Skin epidermis (tissue), 12 donors: ENCODE data around the gene JADE1.

Source experiments
- H3K27ac ChIP-seq, 21 experiments: fragments of 200-600 bp; sonication (generic) in 11 of 21; one replicate each; pipeline ENCODE4 v1.5.0; 2020; ENCODE audit warnings: mild to moderate bottlenecking in 3 of 21, inconsistent platforms in 2 of 21, moderate library complexity in 2 of 21
- H3K4me3 ChIP-seq, 7 experiments: fragments of 200-600 bp; sonication (generic) in 2 of 7; one replicate each; pipeline ENCODE4 v1.5.0; 2020; ENCODE audit warnings: inconsistent platforms in 2 of 7, mild to moderate bottlenecking in 2 of 7, moderate library complexity in 1 of 7

Gene JADE1

DNA sequence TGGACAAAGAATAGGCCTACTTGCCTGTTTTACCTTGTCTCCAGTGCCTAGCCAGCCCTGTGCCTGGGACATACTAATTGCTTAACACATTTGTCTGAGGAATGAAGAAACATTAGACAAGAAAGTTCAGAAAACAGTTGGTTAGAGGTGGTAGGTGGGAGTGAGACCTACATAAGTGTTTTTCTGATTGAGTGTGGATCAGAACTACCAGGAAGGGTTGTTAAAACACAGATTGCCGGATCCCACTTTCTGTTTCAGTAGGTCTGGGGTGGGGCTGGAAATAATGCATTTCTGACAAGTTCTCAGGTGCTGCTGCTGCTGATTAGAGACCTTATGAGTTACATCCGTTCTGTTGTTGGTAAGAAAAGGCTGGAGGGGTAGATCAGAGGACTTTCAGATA is 5.7 kb upstream of the JADE1 start:
- no peak overlapping the region for H3K4me3 ChIP-seq
- peak overlapping the region in 5 of 21 experiments; percentile 14 to 63 (median 51) for H3K27ac ChIP-seq

DNA sequence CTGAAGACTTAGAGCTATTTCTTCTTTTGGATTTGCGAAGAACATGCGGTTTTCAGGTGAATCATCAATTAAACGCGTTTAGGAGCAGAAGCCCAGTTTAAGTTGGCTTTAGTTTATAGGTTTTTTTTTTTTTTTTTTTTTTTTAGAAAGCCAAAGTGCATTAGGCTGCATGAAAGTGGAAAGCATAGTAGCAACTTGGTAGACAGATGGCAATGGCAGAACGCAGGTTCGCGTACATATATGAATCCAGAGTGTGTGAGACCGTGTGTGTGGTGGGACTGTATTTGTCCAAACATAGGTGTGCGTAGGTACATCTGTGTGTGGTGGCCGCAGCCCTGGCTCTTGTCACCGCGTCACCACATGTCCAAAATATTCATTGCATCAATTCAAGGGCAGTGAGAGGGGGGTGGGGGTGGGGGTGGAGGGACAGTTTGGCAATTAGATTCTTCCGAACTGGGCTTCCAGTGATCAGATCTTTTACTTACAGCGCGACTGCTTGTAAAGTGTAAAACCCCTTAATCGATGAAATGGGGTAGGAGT is 901 bp downstream of the JADE1 start:
- Histone ChIP-seq H3K4me3 (peak overlapping the region; percentile 63 to 86 (median 83)), H3K27ac (peak overlapping the region; percentile 59 to 92 (median 85))

DNA sequence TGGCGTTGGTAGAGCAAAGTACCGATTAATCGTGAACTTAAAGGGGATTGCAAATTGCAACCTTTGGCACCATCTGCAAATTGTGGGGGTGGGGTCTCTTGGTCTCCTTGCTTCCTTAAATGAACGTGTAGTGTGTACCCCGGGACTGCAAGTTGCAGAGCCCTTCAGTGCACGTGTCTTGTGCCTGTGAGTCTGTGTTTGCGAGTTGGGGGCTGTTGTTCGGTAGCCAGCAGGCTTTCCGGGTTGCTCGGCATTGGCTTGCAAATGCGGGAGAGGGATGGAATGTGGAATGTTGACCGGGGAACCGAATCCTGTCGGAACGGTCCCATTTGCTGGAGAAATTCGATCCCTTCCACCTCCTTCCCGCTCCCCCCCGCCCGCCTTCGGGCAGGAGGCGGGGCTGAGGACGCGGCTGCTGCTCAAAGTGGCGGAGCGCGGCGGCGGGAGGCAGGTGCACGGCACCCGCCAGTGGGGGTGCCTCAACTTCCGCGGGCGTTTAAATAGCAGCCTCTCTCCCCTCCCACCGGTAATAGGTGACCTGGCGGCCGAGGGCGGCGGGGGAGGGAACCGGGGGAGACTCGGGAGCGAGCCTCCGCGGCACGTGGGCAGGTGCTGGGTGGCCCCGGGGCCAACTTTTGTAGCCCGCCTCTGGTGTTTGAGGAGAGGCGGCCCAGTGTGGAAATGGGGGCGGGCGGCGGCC is 1.5 kb downstream of the JADE1 start:
- peak overlapping the region; percentile 5 to 92 (median 85) for H3K27ac ChIP-seq
- peak overlapping the region; percentile 63 to 86 (median 83) for H3K4me3 ChIP-seq

DNA sequence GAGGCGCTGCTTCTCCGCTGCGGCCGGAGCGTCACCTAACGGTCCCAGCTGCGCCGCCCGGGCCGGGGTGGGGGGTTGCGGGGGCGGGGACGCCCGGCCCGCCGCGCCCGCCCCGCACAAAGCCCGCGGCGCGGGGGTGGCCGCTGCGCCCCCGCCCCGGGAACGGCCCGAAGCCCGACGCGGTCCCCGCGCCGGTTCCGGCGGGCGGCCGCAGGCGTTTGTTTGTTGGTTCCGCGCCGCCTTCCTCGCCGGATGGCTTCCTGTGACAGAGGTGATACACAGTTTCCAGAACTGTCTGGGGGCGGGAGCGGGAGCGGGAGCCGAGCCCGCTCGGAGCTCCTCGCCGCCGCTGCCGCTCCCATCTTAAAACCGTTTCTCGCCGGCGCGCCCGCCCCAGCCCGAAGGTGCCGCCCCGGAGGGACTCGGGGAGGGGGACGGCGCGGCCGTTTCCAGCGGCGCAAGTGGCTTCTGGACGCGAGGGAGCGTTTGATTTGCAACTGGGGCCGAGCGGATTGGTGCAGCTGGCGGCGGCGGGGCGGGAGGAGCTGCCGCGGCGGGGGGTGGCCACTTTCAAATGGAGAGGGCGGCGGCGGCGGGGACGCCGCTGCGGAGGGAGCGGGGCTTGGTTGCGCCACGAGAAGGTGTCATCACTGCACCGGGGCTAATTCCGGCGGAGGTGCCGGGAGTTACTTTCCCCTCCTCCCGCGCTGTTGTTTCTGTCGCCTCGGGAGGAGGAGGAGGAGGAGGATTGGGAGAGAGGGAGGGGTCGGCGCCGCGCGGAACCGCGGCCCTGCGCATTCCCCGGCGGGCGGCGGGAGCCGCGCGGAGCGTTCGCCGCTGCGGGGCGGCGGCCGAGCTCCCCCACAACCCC is 2.3 kb downstream of the JADE1 start:
- H3K4me3 ChIP-seq, result peak overlapping the region; percentile 63 to 86 (median 83)
- H3K27ac ChIP-seq, result peak overlapping the region; percentile 34 to 92 (median 85)

DNA sequence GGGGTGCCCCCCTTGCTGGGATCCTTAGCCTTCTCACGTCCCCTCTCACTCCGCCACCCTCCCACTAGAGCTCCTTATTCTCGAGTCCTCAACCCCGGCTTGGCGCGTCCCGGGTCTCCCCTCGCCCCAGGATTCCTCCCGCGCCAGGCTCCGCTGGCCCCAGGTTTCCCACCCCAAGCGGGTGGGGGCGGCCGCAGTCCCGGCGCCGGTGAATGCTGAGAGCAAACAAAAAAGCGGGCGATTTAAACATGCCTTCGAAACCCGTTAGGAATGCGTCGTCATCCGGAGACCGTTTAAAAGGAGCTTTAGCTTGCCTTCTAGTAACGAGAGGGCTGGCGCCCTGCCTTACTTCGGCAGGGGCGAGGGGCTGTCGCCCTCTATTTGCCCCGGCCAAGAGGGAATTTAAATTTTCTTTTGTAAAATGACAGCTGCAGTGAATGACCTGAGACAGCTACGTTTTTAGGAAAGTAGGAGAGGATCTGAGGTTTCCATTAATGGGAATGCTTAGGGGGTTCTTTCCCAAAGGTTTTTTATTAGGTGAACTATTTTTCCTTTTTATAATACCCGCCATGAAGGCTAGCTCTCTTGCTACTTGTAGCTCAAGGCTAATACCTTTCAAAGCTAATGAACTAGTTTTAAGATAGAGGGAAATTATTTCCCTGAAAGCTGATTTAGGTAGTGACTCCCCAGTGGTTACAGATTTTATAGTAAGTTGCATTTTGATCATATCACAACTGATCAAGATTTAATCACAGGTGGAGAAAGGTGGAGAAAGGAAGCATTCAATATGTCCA is 3.1 kb downstream of the JADE1 start:
- Histone ChIP-seq H3K27ac (peak overlapping the region; percentile 24 to 92 (median 84)), H3K4me3 (peak overlapping the region; percentile 63 to 86 (median 83))

DNA sequence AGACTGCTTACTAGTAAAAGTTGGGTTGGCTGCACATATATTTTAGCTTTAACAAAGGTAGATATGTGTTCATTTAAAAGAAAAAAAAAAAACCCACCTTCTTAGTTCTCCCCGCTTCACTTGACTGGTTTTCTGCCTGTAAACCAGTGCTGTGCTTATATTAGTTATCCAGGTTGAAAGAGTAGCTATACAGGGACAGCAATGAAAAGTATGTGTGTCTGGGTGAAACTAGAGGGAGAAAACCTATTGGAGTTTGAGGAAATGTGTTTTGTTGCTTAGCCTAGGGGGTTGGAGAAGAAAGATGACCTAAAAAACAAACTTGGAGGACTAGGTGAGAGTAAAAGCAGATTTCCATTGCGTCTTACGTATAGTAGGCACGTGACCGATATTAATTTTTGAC is 4.5 kb downstream of the JADE1 start:
- Histone ChIP-seq H3K27ac (no peak overlapping the region), H3K4me3 (no peak overlapping the region)

DNA sequence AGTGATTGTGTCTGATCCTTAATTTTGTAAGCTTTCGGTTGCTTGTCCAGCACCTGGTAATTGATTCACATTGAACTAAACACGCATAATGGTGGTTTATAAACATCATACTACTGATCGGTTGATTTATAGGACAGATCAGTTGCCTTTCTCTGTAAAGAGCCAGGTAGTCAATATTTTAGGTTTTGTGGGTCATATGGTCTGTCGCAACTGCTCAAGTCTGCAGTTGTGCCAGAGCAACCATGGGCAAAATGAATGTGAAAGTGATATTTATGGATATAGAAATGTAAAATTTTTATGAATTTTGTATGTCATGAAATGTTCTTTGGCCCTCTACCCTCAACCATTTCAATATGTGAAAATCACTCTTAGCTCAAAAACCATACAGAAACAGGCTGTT is 8.9 kb downstream of the JADE1 start:
- H3K27ac ChIP-seq, result no peak overlapping the region
- no peak overlapping the region for H3K4me3 ChIP-seq

DNA sequence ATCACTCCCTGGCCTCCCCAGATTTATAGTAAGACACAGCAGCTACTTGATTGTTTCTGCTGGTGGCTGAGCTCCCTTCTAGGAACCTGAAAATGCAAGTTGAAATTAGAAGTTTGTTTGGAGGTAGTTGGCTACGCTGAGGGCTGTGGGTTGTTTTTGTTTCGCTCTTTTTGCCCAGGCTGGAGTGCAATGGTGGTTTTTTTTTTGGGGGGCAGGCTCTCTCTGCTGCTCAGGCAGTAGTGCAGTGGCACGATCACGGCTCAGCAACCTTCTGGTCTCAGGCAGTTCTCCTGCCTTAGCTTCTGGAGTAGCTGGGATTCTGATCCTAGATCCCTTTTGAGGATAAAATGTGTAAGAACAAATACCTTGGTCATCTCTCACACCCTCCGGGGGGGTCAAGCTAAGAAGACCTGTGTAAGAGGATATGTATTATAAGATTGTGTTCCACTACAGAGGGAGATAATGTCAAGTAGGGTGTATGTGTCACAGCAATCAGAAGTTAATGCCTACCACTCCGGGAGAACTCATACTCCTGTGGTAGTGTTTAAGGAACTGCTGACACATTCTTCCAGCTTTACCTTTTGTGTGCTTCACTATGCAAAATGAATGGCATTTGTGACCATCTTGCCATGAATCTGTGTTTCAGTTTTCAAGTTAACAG is 9.7 kb downstream of the JADE1 start:
- Histone ChIP-seq H3K27ac (no peak overlapping the region), H3K4me3 (no peak overlapping the region)

DNA sequence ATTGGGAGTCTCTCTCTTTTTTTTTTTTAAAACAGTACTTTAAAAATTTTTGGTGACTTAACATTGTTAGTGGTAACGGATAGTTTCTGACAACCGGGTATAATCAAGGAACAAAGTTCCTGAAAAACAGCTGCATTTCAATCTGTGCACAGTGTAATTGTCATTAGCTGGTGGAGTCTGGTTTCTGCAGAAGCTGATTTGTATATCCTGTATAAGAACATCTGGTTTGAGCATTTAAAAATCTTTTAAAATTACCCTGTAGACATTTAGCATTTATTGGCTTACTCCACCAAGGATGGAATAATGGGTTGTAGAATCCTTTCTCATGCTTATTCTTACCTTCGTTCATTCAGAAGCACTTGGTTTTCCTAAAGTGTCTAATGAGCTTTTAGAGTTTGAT is 11.2 kb downstream of the JADE1 start:
- Histone ChIP-seq H3K4me3 (no peak overlapping the region), H3K27ac (no peak overlapping the region)

DNA sequence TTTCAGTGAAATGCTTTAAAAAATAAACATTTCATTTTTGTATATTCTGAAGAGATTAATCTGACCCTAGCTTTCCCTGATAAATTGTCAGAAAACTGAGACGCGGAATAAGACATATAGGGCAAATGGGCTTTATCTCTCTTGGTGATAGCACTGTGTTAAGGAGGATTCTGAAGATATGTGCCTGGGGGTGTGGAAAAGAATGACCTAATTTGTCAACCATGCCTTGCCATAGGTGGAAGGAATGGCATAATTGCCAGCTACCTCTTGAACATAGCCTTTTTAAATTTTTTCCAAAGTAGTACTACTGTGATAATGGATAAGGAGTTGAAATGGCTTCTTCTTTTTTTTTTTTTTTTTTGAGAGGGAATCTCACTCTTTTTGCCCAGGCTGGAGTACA is 11.7 kb downstream of the JADE1 start:
- Histone ChIP-seq H3K27ac (no peak overlapping the region), H3K4me3 (no peak overlapping the region)

DNA sequence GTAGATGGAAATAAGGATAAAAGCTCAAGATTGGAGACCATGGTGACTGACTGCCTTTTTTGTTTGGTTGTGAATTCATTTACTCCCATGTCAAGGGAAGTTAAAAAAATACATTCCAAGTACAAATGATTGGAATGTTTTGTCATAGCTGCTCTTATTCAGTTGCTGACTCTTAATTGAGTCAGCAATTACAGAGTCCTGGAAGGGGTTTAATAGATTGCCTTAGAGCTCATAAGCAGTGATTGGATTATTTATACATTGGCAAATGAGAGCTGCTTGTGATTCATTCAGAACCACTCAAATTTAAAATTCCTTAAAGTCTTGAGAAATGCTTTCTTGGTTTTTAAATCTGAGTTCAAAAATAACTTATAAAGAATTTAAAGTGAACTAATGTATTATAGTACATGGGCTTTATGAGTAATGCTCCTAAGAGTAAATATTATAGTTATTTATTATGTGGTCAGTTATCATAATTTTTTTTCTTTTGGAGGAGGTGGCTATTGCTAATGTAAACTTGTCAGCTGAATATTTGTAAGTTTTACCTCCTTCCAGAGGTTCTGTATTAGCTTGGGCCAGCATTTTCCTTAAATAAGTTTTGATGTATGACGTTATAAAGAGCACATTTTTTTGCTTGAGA is 13.6 kb downstream of the JADE1 start:
- no peak overlapping the region for H3K4me3 ChIP-seq
- no peak overlapping the region for H3K27ac ChIP-seq

DNA sequence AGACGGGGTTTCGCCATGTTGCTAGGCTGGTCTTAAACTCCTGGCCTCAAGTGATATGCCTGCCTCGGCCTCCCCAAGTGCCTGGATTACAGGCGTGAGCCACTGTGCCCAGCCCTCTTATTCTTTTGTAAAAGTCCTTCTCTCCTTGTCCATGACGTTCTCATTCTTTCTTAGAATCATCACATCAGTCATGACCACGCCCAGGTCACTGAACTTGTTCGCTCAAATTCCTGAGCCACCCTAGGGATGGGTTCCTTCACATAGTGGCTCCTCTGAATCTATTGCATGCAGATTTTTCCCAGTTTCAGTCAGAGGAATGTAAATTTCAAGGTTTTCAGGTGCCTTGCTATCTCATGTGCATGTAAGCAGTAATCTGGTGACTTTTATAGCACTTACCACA is 15.7 kb downstream of the JADE1 start:
- H3K4me3 ChIP-seq, result no peak overlapping the region
- H3K27ac ChIP-seq, result peak overlapping the region in 1 of 21 experiments; percentile 6

DNA sequence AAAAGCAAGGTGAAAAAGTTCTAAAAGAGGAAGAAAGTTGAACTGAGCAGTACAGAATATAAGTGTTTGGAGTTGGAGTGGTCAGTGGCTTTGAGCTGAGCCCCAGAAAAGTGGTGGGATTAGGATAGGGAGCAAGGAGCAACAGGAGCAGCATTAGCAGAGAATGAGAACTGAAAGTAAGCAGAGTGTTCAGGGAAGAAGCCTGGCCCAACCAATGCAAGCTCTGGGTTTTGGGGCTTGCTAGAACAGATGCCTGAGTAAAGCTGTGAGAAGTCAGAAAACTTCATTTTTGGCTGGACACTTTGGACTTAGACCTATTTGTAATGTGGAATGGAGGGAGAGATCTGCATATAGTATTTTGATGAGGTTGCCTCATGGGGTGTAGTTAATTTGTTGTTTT is 17.8 kb downstream of the JADE1 start:
- H3K27ac ChIP-seq, result no peak overlapping the region
- no peak overlapping the region for H3K4me3 ChIP-seq

DNA sequence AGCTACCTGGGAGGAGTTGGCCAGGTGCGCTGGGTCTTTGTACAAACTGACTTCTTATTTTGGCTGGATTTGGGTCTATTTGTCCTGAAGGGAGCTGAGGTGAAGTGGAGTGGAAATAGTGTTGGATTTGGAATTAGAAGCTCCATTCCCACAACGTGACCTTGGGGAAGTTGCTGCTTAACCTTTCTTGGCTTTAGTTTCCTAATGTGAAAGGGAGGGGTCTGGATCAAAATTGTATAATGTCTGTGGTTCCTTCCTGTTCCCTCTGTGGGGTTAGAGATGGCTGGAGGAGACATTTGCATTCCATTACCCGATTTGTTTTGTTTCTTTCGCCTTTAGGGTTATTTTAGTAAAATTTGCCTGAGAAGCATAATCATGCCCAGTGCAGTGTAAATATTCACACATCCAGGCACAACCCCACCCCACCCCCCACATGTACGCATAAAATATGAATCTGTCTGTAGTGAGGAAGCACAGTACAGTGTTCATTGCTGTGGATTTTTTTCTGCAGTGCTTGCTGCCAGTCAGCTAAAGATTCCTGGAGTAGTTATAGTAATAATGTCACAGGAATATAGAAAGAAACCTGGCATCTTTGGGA is 21.5 kb downstream of the JADE1 start:
- Histone ChIP-seq H3K4me3 (no peak overlapping the region), H3K27ac (peak overlapping the region in 5 of 21 experiments; percentile 3 to 72 (median 44))

DNA sequence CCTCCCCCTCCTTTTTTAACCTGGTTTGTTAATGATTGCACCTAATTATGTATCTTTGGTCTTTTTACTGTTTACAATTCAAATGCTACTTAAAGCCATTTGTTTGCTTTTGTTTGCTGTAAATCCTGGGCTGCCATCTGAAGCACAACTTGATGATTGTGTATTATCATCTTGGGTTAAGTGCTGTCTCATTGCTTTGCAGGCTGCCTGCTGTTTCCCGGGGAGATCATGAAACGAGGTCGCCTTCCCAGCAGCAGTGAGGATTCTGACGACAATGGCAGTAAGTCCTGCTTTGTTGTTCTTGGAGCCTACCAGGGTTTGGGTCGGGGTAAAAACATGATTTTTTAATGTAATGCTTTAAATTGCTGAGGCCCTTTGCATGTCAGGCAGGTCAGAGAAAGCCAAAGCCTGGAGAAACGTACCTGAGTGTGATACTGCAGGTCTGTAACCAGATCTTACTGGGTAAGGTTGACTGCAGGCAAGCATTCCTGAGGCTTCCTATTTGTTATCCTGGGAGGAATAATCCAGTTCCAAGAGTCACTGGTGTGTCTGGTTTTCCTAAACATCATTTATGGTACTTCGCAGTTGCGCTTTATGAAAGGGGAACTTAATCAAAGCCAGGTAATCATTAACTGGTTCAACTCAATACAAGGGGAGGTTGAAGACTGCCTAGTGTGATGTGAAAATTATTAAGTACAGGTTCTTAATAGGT is 22.2 kb downstream of the JADE1 start:
- Histone ChIP-seq H3K4me3 (no peak overlapping the region), H3K27ac (peak overlapping the region in 4 of 21 experiments; percentile 3 to 45 (median 22))

DNA sequence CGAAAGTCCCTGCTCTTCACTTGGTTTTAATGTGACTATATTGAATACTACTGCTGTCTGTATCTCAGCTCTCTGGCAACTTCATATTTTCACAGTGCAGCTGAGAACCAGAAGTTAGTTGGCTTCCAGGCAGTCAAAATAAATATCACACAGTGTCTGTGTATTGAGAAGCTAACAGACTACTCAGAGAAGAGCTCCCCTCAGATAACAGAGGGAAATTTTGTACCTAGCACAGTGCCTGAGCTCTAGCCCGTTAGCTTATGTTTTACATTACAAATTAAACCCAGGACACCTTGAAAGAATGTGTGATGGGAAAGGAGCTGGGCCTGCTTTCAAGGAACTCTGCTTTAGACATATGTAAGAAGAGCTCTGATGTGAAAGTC is 22.7 kb downstream of the JADE1 start:
- Histone ChIP-seq H3K27ac (peak overlapping the region in 1 of 21 experiments; percentile 12), H3K4me3 (no peak overlapping the region)

DNA sequence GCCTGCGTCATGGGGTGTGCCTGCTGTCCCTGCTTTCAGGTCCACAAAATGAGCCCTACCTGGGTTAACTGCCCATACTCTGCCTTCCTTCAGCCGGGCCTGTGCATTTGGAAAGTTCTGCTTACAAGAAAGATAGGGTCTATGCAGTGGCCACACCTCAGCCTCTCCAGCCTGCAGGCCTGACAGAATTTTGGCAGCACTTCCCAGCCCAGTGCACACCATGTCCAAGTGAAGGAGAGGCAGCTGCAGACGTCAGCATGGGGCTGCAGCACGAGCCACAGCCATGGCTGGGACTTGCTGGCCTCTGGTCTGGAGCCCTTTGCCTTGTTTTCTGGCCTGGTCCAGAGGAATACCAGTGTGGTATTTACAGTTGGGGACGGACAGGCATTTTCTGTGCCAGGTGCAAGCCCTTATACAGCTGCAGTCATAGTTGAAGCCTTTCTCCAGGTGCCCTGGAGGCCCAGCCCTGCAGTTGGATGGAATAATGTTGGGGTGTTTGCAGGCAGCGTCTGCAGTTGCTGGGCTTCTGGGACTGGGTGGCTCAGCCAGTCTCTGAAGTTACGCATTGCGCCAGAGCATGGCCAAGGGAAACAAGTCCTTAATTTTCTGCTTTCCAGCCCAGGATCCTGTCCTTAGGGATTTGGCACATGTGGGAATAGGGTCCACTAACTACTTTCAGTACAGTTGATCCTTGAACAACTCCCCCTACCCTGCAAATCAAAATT is 26.2 kb downstream of the JADE1 start:
- peak overlapping the region in 1 of 21 experiments; percentile 40 for H3K27ac ChIP-seq
- no peak overlapping the region for H3K4me3 ChIP-seq
